GM23248 (cell line): Measurements from ENCODE around the gene DNAI7. TPM values are rescaled to one million over a fixed set of nuclear protein-coding genes. Genes with fewer than 3 reads are reported as not detected.

Experiments
- DNase-seq: peaks from one replicate; pipeline ENCODE4 v3.0.0-alpha.2; 2015
- H2AFZ ChIP-seq: fragments of 200-600 bp; sonication (generic); 2 replicates; pipeline ENCODE4 v1.6.1; 2016; ENCODE audit warnings: antibody characterized with exemption
- H3F3A ChIP-seq: fragments of 200-600 bp; sonication (generic); 2 replicates; pipeline ENCODE4 v1.6.1; 2016; ENCODE audit warnings: mild to moderate bottlenecking, antibody characterized with exemption, mixed run types; ENCODE audit not compliant: insufficient read depth
- H3K27ac ChIP-seq: fragments of 200-600 bp; sonication (generic); 2 replicates; pipeline ENCODE4 v1.5.1; 2016; ENCODE audit warnings: mild to moderate bottlenecking
- H3K27me3 ChIP-seq: fragments of 200-600 bp; sonication (generic); replicated peaks from 2 replicates; pipeline ENCODE4 v1.6.1; 2016; ENCODE audit warnings: mild to moderate bottlenecking; ENCODE audit not compliant: insufficient read depth
- H3K36me3 ChIP-seq: fragments of 200-600 bp; sonication (generic); 2 replicates; pipeline ENCODE4 v1.6.1; 2016; ENCODE audit warnings: low read depth, mild to moderate bottlenecking
- H3K4me1 ChIP-seq: fragments of 200-600 bp; sonication (generic); 2 replicates; pipeline ENCODE4 v1.6.1; 2016; ENCODE audit warnings: mild to moderate bottlenecking; ENCODE audit not compliant: insufficient read depth
- H3K4me2 ChIP-seq: fragments of 200-600 bp; sonication (generic); one replicate; pipeline ENCODE4 v1.6.1; 2016; ENCODE audit warnings: mild to moderate bottlenecking; ENCODE audit not compliant: unreplicated experiment
- H3K4me3 ChIP-seq: fragments of 200-600 bp; sonication (generic); 2 replicates; pipeline ENCODE4 v1.5.1; 2016; ENCODE audit warnings: mild to moderate bottlenecking
- H3K79me2 ChIP-seq: fragments of 200-600 bp; sonication (generic); 2 replicates; pipeline ENCODE4 v1.6.1; 2016; ENCODE audit warnings: mild to moderate bottlenecking; ENCODE audit not compliant: insufficient read depth
- H3K9ac ChIP-seq: fragments of 200-600 bp; sonication (generic); 2 replicates; pipeline ENCODE4 v1.6.1; 2016; ENCODE audit warnings: mild to moderate bottlenecking
- H3K9me2 ChIP-seq: fragments of 200-600 bp; sonication (generic); 2 replicates; pipeline ENCODE4 v1.6.1; 2016; ENCODE audit warnings: mixed run types, mild to moderate bottlenecking, moderate library complexity; ENCODE audit not compliant: insufficient read depth
- H3K9me3 ChIP-seq: fragments of 200-600 bp; sonication (generic); one replicate; pipeline ENCODE4 v1.6.1; 2017; ENCODE audit warnings: low read depth
- H4K20me1 ChIP-seq: fragments of 200-600 bp; sonication (generic); 2 replicates; pipeline ENCODE4 v1.6.0; 2016; ENCODE audit not compliant: insufficient read depth
- EZH2 ChIP-seq: fragments of 200-600 bp; sonication (generic); IDR thresholded peaks from 2 replicates; pipeline ENCODE4 v1.6.1; 2018; ENCODE audit warnings: antibody characterized with exemption, mild to moderate bottlenecking; ENCODE audit not compliant: insufficient read depth, poor library complexity, severe bottlenecking
- EZH2phosphoT487 ChIP-seq: fragments of 200-600 bp; sonication (generic); IDR thresholded peaks from 2 replicates; pipeline ENCODE4 v1.6.1; 2018; ENCODE audit warnings: antibody characterized with exemption, moderate library complexity, mild to moderate bottlenecking, low read depth; ENCODE audit not compliant: insufficient read depth
- WGBS, 2 experiments: methylation state at CpG; one replicate each; pipeline ENCODE4 v1.1.6; 2015 to 2017; ENCODE audit warnings: low lambda C conversion rate in 2 of 2, low coverage in 1 of 2; ENCODE audit errors: missing lambda C conversion rate in 2 of 2; 5-methylcytosine and 5-hydroxymethylcytosine counted together
- in situ Hi-C: fragments of 300-500 bp; cut with MboI; formaldehyde crosslinking; loops from 2 replicates; pipeline ENCODE4 v1.15.0; 2020
- polyA plus RNA-seq: library from polyadenylated mRNA; unstranded; fragments of >200 nt; fragmentation: Nextera tagmentation; extraction: Ambion mirVana; gene quantifications from 2 replicates; pipeline ENCODE4 v1.2.1, GENCODE V29; 2016
- total RNA-seq: library from RNA; depleted of rRNA; stranded (reverse); fragments of >200 nt; shearing (Covaris generic); gene quantifications from 2 replicates; pipeline ENCODE4 v1.2.3, GENCODE V29; 2014

DNAI7 gene
- total and polyA plus RNA-seq, 2 experiments from 2014 or later = not detected

DNA sequence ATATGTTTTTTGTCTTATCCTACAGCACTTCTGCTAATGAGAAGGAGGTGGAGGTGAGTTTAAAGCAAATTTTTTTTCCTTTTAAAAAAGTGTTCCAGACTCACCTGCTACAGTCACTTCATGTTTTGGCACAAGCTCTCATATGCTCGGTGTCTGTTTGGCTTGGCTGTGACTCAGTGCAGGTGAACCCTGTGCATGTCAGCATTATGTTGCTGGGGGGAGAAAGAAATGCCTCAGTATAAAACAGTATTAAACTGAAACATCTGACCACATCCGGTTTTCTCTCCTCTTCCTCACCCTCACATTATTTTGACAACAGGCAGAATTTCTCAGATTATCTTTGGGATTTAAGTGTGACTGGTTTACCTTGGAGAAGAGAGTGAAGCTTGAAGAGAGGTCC lies 105.2 kb downstream of the DNAI7 start:
- Histone ChIP-seq H3K9me3 (no peaks in the 10 kb centered on the region), H2AFZ (no peak overlapping the region), H3K79me2 (no peaks in the 10 kb centered on the region), H3K4me1 (no peaks in the 10 kb centered on the region), H3F3A (no peaks in the 10 kb centered on the region), H3K9me2 (no peaks in the 10 kb centered on the region; the same call in 1 of the 2 replicates), H3K27ac (no peak overlapping the region), H3K9ac (no peak overlapping the region), H4K20me1 (no peaks in the 10 kb centered on the region), H3K36me3 (no peaks in the 10 kb centered on the region), H3K4me3 (no peak overlapping the region), H3K27me3 (peaks cover 9% of the 10 kb centered on the region; the same call in 1 of the 2 replicates), H3K4me2 (no peak overlapping the region)
- WGBS, 2 experiments = 8 to 14% methylated on average over 2 of the region's 2 CpGs
- in situ Hi-C loops = no loop called here
- DNase-seq = no peak
- TF ChIP-seq EZH2phosphoT487 (no peak), EZH2 (no peak)

DNA sequence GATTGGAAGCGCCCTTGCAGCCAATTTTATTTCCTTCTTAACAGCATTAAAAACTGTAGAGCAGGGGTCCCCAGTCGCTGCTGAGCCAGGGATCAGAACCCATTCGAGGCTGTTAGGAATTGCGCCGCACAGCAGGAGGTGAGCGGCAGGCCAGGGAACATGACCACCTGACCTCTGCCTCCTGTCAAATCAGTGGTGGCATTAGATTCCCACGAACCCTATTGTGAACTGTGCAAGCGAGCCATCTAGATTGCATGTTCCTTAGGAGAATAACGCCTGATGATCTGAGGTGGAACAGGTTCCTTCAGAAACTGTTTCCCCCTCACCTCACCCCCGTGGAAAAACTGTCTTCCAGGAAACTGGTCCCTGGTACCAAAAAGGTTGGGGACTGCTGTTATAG lies 107.4 kb downstream of the DNAI7 start:
- Histone ChIP-seq H3K27ac (no peak overlapping the region), H3K9me3 (no peaks in the 10 kb centered on the region), H2AFZ (no peak overlapping the region), H3K9ac (no peak overlapping the region), H3K4me1 (no peaks in the 10 kb centered on the region), H3F3A (no peaks in the 10 kb centered on the region), H3K27me3 (peaks cover 18% of the 10 kb centered on the region), H3K79me2 (no peaks in the 10 kb centered on the region), H3K9me2 (no peaks in the 10 kb centered on the region; the same call in 1 of the 2 replicates), H3K4me2 (no peak overlapping the region), H4K20me1 (no peaks in the 10 kb centered on the region), H3K36me3 (no peaks in the 10 kb centered on the region), H3K4me3 (no peak overlapping the region)
- WGBS, 2 experiments = 46 to 51% methylated on average over 10 of the region's 10 CpGs
- TF ChIP-seq EZH2phosphoT487 (no peak), EZH2 (no peak)
- DNase-seq = no peak
- in situ Hi-C loops = no loop called here

DNA sequence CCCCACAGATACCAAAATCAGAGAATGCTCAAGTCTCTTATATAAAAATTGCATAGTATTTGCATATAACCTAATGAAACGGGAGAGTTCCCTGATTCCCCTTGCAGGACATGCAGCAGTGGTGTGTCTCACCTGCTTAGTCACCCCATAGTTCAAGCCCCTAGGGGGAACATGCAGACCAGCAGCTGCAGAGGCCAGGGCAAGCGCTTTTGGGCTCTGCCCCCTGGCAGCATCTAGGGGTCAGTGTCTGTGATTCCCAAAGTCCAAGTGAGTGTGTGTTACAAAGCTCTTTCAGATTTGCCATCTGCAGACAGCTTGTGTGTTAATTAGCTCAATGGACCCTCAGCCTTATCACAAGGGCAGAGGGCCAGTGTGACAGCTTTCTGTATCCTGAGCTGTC lies 110.1 kb downstream of the DNAI7 start:
- Histone ChIP-seq H3K4me3 (no peak overlapping the region), H3F3A (no peaks in the 10 kb centered on the region), H3K9me2 (no peaks in the 10 kb centered on the region; the same call in 1 of the 2 replicates), H3K79me2 (no peaks in the 10 kb centered on the region), H3K36me3 (no peaks in the 10 kb centered on the region), H3K9ac (no peak overlapping the region), H3K27me3 (peaks cover 24% of the 10 kb centered on the region), H3K9me3 (no peaks in the 10 kb centered on the region), H4K20me1 (no peaks in the 10 kb centered on the region), H2AFZ (no peak overlapping the region), H3K4me1 (no peaks in the 10 kb centered on the region), H3K4me2 (no peak overlapping the region), H3K27ac (no peak overlapping the region)
- in situ Hi-C loops = no loop called here
- TF ChIP-seq EZH2phosphoT487 (no peak), EZH2 (no peak)
- 62 to 70% methylated on average over 2 of the region's 2 CpGs for WGBS, 2 experiments
- DNase-seq = no peak

DNA sequence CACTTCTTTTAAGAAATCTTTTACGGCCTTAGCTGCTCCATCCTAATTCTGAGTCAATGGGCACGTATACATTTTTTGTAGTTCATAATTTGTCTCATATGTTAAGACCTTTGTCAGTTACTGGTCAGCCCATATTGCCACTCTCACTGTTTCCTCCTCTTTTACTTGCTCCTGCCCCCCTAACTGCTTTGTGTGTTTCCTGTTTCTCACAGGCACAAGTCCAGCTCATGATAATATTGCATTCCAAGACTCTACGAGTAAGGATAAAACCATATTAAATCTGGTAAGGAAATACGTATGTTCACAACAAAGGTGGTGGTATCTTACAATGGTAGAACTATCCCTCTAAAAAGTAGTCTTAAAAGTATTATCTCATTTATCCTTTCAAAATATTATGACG lies 111.7 kb downstream of the DNAI7 start:
- 55 to 63% methylated on average over 5 of the region's 5 CpGs for WGBS, 2 experiments
- no peak overlapping the region for H3K4me3 ChIP-seq

DNA sequence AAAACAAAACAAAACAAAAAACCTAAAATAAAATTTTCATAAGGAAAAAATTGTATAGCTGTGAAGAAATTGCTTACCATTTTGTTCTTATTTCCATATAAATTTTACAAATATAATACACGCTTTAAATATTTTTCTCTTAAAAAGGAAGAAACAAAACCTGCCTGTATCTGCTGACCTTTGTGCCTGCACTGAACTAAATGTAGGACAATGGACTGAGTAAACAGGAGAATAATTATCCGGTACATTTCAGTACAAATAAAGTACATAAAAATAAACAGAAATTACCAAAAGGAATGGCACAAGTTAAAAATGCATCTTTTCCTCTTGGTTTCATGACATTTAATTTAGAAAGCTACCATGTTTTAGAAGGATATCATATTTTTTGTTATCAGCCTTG lies 112.3 kb downstream of the DNAI7 start:
- Histone ChIP-seq H3K9me2 (no peaks in the 10 kb centered on the region; the same call in 1 of the 2 replicates), H3K79me2 (no peaks in the 10 kb centered on the region), H3K9me3 (no peaks in the 10 kb centered on the region), H3K27ac (no peak overlapping the region), H3F3A (no peaks in the 10 kb centered on the region), H3K4me1 (no peaks in the 10 kb centered on the region), H3K4me3 (no peak overlapping the region), H3K27me3 (peaks cover 19% of the 10 kb centered on the region; the same call in 1 of the 2 replicates), H3K36me3 (no peaks in the 10 kb centered on the region), H4K20me1 (no peaks in the 10 kb centered on the region), H2AFZ (no peak overlapping the region), H3K4me2 (no peak overlapping the region), H3K9ac (no peak overlapping the region)
- TF ChIP-seq EZH2 (no peak), EZH2phosphoT487 (no peak)
- WGBS, 2 experiments = 52 to 72% methylated on average over 2 of the region's 2 CpGs
- in situ Hi-C loops = no loop called here
- DNase-seq = no peak

More for the DNA sequence above, 111.7 kb downstream of the DNAI7 start:
- H3K4me2 ChIP-seq = no peak overlapping the region
- no peaks in the 10 kb centered on the region for H3K9me3 ChIP-seq
- in situ Hi-C loops = no loop called here
- no peak overlapping the region for H3K27ac ChIP-seq
- no peaks in the 10 kb centered on the region for H3K36me3 ChIP-seq
- no peaks in the 10 kb centered on the region for H3F3A ChIP-seq
- no peaks in the 10 kb centered on the region for H4K20me1 ChIP-seq
- no peak overlapping the region for H2AFZ ChIP-seq
- TF ChIP-seq EZH2 = no peak
- TF ChIP-seq EZH2phosphoT487 = no peak
- no peaks in the 10 kb centered on the region; the same call in 1 of the 2 replicates for H3K9me2 ChIP-seq
- no peaks in the 10 kb centered on the region for H3K4me1 ChIP-seq
- peaks cover 20% of the 10 kb centered on the region; the same call in 1 of the 2 replicates for H3K27me3 ChIP-seq
- H3K9ac ChIP-seq = no peak overlapping the region
- H3K79me2 ChIP-seq = no peaks in the 10 kb centered on the region
- no peak for DNase-seq
